ENCODE results near the gene RBMY1A1.

DNA sequence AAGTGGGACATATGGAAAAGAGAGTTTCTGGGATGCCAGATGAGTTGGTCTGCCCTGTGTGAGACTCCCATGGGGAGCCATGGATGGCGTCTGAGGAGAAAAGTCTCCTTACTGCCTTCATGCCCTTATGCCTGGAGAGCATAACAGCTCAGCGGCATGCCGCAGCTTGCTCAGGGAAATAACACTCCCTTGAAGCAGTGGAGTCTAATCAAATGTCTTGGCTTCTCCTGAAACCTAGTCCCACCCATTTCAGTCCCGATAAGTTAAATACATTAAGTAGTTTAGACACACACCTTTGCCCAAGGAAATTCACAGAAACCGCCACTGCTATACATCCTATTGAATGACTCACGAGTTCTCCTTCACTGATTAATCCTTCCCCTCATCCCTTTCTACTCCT lies 50.8 kb downstream of the RBMY1A1 start:
- TF ChIP-seq, protein P1, sequence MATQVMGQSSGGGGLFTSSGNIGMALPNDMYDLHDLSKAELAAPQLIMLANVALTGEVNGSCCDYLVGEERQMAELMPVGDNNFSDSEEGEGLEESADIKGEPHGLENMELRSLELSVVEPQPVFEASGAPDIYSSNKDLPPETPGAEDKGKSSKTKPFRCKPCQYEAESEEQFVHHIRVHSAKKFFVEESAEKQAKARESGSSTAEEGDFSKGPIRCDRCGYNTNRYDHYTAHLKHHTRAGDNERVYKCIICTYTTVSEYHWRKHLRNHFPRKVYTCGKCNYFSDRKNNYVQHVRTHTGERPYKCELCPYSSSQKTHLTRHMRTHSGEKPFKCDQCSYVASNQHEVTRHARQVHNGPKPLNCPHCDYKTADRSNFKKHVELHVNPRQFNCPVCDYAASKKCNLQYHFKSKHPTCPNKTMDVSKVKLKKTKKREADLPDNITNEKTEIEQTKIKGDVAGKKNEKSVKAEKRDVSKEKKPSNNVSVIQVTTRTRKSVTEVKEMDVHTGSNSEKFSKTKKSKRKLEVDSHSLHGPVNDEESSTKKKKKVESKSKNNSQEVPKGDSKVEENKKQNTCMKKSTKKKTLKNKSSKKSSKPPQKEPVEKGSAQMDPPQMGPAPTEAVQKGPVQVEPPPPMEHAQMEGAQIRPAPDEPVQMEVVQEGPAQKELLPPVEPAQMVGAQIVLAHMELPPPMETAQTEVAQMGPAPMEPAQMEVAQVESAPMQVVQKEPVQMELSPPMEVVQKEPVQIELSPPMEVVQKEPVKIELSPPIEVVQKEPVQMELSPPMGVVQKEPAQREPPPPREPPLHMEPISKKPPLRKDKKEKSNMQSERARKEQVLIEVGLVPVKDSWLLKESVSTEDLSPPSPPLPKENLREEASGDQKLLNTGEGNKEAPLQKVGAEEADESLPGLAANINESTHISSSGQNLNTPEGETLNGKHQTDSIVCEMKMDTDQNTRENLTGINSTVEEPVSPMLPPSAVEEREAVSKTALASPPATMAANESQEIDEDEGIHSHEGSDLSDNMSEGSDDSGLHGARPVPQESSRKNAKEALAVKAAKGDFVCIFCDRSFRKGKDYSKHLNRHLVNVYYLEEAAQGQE (IDR thresholded peaks at IDR 0.05; ENCODE audit: low read depth): no peak
- TF ChIP-seq NFIC (IDR thresholded peaks at IDR 0.05): no peak
- TF ChIP-seq, protein P2, sequence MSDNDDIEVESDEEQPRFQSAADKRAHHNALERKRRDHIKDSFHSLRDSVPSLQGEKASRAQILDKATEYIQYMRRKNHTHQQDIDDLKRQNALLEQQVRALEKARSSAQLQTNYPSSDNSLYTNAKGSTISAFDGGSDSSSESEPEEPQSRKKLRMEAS (IDR thresholded peaks at IDR 0.05): no peak
- no peak for TF ChIP-seq TCF12 (IDR thresholded peaks at IDR 0.05; ENCODE audit: low read depth)
- TF ChIP-seq TAF1 (IDR thresholded peaks at IDR 0.05; ENCODE audit: low read depth): no peak
